Measurements from ENCODE around the gene PREX1.

PREX1 gene

DNA sequence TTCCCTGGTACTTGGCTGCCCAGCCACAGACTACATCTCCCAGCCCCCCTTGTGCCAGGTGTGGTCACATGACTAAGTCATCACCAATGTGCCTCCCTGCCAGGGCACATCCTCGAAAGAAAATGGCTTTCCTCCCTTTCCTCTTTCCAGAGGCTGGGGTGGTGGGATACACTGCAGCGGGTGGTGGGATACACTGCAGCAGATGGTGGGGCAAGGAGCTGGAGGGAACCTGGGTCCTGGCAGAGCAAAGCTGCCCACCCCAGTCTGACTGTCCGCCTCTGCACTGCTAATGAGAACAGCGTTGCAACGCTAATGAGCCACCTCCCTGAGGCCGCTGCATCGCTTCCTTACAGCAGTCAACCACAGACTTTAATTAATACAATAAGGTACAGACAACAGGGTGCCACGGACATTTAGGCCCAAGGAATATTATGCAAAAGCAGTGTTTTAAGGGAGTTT is 125.3 kb downstream of the PREX1 start:
- DNase-seq (no peak), ATAC-seq (no peak)

DNA sequence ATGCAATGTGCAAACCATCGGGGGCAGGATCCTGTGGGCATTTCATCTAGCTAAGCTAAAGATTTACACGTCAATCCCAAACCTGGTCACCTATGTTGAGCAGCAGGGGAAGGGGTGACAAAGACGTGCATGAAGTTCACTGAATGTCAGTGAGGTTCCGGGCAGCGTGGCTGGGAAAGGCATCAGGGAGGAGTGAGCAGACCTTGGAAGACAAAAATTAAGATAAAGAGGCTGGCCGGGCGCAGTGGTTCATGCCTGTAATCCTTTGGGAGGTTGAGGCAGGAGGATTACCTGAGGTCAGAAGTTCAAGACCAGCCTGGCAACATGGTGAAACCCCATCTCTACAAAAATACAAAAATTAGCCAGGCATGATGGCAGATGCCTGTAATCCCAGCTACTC is 126.1 kb downstream of the PREX1 start:
- ATAC-seq (no peak), DNase-seq (no peak)

DNA sequence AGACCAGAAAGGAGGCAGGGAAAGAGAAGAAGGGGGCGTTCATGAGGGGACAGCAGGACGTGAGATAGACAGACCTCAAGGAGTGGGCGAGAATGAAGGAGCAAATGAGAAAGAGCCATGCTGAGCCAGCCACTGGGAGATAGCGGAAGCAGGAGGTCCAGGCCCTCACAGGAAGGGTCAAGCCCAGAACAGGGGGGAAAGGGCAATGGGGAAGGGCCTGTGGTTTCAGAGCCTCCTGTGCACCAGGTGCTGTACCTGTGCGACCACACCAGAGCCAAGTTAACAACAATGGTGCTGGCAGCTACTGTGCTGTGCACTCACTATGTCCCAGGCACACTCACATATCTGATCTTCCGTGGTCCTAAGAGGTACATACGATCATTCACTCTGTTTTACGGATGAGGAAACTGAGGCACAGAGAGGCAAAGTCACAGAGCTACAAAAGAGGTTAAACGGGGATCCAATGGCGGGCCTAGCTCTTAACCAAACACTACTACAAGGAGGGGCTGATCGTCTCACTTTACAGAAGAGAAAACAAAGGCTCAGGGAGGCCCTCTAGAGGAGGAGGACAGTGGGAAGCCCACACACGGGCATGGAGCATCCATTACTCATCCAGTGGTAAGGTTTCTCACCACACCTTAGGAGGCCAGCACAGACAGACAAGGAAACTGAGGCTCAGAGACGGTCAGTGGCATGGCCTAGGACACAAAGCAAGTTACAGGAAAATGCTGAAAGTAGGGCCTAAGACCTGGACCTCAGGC is 129.1 kb downstream of the PREX1 start:
- DNase-seq (no peak), ATAC-seq (no peak)

- DNase-seq (no peak), ATAC-seq (peak; percentile 51)
These were observed 129.8 kb downstream of the PREX1 start for GRCh38 chr20:48697845-48698491.

DNA sequence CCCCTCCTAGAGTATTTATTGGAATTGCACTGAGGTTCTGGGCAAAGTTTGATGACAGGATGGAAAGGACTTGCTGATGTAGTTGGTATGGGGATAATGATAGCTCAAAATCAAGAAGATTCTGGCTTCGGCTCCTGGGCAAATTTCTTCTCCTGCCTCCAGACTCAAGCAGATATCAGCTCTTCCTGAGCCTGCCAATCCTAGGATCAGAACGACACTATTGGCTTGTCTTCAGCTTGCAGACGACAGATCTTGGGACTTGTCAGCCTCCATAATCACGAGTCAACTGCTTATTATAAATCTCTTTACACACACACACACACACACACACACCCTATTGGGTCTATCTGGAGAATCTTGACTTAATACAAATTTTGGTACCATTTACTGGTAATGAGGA is 131.1 kb downstream of the PREX1 start:
- no peak for DNase-seq
- ATAC-seq, result no peak

- no peak for DNase-seq
- no peak for ATAC-seq
These were observed 132.1 kb downstream of the PREX1 start for GRCh38 chr20:48695738-48696137.

- DNase-seq (no peak), ATAC-seq (no peak)
These were observed 132.5 kb downstream of the PREX1 start for GRCh38 chr20:48695255-48695654.

- no peak for ATAC-seq
- DNase-seq, result no peak
These were observed 133.4 kb downstream of the PREX1 start for GRCh38 chr20:48694381-48694865.

- no peak for ATAC-seq
- no peak for DNase-seq
These were observed 136.3 kb downstream of the PREX1 start for GRCh38 chr20:48691523-48691922.

GRCh38 chr20:48690888-48691287 is 136.9 kb downstream of the PREX1 start:
- ATAC-seq, result no peak

DNA sequence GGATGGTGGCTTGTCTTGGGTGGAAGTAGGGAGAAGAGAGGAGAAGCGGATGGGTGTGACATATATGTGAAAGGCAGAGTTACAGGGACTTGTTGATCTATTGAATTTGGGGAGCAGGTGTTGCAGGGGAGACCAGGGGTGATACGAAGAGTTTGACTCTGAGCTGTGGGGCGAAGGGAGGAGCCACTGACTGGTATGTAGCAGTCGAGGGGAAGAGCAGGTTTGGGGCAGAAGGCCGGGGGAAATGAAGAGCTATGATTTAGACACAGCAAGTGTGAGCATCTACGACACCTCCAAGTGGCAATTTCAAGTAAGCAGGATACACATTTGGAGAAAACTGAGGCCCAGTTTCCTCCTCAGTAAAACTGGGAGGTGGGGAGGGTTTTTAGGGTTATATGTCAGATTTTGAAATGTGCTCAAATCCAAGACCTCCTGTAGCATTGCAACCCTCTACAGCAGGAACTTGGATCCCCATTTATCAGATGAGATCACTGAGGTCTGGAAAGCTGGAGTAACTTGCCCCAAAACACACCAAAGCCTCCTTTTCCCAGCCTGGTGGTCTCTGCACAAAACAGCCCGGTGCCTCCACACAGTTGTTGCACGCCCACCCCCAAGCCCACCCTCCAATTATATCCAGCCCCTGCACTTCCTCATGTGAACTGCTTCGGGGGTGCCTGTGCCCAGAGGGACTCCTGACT is 137.8 kb downstream of the PREX1 start:
- no peak for DNase-seq
- no peak for ATAC-seq

More at GRCh38 chr20:48690888-48691287, 136.9 kb downstream of the PREX1 start:
- no peak for DNase-seq

GRCh38 chr20:48689388-48689787 is 138.4 kb downstream of the PREX1 start:
- no peak for DNase-seq
- no peak for ATAC-seq

DNA sequence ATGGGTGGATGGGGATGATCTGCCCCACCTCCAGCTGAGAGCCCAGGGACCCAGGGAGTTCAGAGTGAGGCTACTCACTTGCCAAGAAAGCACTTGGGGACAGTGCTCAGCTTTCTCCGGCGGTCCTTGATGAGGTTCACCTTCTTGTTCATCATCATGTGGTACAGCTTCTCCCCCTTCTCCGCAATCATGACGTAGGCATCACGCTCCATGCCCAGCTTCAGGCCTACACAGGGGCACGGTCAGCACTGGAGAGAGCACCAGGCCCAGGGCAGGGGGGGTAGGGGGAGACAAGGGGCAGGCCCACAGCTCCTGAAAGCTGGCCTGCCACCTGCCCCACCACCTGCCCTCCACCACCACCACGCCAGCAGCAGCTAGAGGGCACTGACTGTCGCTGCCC is 139.2 kb downstream of the PREX1 start:
- no peak for ATAC-seq
- DNase-seq, result no peak

- ATAC-seq (no peak), DNase-seq (no peak)
These were observed 140.5 kb downstream of the PREX1 start for GRCh38 chr20:48687117-48687800.

DNA sequence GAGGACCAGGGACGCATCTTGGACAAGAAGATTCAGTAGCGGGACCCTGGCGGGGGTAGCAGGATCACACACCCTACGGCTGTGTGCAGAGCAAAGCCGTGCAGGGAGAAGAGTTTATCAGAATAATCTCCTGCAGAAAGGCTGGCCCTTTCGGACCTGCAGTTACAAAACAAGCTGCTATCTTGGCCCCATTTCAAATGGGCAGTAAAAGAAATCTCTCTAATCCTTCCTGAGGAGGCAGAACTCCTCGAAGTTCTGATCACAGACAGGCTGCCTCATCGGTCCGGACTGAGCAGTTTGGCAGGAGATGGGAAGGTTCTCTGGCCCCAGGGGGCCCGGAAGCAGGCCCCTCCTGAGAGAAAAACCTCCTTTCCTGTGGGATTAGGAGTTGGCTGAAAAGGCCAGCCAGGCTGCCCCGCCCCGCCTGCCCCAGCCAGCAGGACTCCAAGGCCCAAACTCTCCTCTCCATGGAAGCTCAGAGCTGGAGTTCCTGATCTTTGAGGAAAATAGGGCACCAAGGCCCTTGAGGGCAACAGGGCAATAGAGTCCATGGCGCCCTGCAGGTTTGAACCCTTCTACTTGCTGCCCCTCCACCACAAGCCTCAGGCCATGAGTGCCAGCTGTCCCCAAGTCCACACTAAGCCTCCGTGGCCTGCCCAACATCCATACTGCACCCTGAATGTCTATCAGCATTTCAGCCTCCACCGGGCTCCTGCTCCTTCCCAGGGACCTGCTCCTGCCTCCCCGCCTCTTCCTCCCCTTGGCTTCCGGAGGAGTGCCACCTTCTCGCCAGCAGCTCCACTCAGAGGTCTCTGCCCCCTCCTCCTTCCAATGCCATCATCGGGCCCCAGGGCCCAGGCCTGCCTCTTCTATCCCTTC is 141.3 kb downstream of the PREX1 start:
- DNase-seq, result no peak
- no peak for ATAC-seq

GRCh38 chr20:48685300-48685699 is 142.5 kb downstream of the PREX1 start:
- ATAC-seq (no peak), DNase-seq (no peak)

DNA sequence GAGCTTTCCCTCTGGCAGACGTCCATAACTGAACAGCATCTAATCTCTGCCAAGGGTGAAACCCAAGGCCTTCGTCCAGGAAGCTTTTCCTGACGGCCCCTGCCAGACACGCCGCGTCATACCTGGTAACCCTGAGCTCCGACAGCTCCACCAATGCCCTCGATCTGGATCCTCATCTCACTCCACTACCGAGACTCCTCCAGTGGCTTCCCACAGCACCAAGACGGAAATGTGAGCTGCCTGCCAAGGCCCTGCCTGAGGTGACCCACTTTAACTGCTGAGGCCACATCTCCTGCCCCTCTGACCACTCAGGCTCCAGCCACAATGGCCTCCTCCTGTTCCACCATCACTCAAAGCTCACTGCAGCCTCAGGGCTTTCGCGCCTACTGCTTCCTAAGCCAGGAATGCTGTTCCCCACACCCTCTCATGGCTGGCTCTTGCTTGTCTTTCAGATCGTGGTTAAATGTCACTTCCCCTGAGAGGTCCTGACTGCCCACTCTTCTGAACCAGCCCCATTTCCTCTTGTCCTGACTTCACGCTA is 143.2 kb downstream of the PREX1 start:
- ATAC-seq, result no peak
- no peak for DNase-seq

GRCh38 chr20:48683467-48684175 is 144.2 kb downstream of the PREX1 start:
- DNase-seq (no peak), ATAC-seq (no peak)

- DNase-seq (no peak), ATAC-seq (no peak)
These were observed 145.1 kb downstream of the PREX1 start for GRCh38 chr20:48682529-48683363.
